GM21723 (cell line): ENCODE data around the gene TMED7.

ENCODE experiments used
- ATAC-seq: cut with Tn5 transposase; IDR thresholded peaks from one replicate; pipeline ENCODE4 v1.9.1; 2021; ENCODE audit warnings: mild to moderate bottlenecking, moderate library complexity; ENCODE audit not compliant: unreplicated experiment

Gene TMED7

DNA sequence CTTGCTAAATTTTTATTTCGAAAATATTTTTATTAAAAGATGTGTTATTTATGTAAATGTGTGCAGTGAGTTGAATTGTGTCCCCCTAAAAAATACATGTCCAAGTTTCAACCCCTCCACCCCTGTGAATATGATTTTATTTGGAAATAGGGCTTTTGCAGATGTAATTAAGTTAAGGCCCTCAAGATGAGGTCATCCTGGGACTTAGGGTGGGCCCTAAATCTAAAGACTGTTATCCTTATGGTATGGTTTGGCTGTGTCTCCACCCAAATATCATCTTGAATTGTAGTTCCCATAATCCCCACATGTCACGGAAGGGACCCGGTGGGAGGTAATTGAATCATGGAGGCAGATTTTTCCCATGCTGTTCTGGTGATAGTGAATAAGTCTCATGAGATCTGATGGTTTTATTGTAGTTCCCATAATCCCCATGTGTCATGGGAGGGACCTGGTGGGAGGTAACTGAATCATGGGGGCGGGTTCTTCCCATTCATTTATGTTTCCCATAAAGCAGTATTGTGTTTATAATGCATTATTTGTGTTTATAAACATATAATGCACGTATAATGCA lies 1.5 kb upstream of the TMED7 start:
- ATAC-seq, result no peak

DNA sequence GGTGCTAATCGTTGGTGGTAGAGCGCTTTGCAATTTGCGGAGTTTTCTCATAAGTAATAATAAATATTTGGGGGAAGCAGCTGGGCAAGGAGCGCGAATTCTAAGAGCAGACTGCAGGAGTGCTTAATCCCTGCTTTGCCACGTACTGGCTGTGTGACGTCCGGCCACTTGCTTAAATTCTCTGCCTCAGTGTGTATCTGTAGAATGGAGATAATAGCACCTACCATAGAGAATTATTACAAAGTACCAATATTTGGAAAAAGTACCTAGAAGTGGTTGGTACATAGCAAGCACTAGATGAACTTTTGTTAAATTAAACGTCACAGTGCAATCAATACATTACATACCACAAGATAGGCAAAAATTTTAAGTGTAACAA lies 598 bp upstream of the TMED7 start:
- peak; percentile 39 for ATAC-seq

- no peak for ATAC-seq
These were observed 842 bp downstream of the TMED7 start for GRCh38 chr5:115624994-115625393.

- ATAC-seq, result no peak
These were observed 2.2 kb downstream of the TMED7 start for GRCh38 chr5:115623658-115624057.

GRCh38 chr5:115621365-115621900 lies 4.4 kb downstream of the TMED7 start:
- no peak for ATAC-seq

DNA sequence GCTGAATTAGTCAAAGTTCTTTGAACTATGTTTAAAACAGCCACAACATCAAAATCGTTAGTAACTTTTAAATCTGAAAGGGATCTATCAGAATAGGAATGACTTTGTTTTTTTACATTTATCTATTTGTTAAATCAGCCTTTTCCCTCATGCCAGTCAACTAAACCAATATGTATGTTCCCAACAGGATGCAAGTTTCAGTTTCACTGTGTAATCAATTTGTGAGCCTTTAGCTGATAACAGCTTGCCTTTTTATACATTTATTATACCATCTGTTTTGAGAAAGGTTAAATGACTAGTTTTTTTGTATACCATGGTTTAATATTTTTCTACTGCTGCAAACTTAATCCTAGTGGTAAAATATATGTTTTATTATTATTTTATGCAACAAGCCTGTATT lies 8.9 kb downstream of the TMED7 start:
- no peak for ATAC-seq

- no peak for ATAC-seq
These were observed 9.4 kb downstream of the TMED7 start for GRCh38 chr5:115616472-115616871.

- no peak for ATAC-seq
These were observed 14.0 kb downstream of the TMED7 start for GRCh38 chr5:115611873-115612272.

DNA sequence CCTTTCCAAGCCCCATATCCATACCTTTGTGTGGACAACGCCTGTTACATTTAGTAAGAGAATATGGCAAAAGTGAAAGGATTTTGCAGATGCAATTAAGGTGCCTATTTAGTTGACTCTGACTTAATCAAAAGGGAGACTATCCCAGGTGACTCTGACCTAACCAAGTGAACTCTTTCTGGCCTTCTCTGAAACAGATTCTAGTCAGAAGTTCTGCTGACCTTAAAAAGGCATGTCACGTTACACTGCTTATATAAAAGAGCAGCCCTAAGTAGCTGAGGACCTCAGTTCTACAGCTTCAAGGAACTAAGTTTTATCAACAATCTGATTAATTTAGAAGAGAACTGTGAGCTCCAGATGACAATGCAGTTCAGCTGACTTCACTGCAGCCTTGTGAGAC lies 17.9 kb downstream of the TMED7 start:
- ATAC-seq, result no peak

DNA sequence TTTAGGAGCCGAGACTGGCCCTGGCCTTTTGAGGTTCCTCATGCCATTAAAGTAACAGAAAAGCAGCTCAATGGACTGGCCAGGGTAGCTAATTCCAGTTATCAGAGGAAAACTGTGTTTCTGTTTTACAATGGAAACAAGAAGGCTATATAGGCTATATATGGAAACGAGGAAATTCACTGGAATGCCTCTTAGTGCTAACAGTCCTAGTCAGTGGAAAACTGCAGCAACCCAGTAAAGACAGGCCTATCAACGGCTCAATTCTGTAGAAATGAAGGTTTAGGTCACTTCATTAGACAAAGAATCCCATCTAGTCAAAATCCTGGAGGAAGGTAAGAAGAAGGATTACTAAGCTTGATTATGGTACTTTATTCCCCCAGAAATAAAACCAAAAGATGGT lies 20.4 kb downstream of the TMED7 start:
- ATAC-seq, result no peak

DNA sequence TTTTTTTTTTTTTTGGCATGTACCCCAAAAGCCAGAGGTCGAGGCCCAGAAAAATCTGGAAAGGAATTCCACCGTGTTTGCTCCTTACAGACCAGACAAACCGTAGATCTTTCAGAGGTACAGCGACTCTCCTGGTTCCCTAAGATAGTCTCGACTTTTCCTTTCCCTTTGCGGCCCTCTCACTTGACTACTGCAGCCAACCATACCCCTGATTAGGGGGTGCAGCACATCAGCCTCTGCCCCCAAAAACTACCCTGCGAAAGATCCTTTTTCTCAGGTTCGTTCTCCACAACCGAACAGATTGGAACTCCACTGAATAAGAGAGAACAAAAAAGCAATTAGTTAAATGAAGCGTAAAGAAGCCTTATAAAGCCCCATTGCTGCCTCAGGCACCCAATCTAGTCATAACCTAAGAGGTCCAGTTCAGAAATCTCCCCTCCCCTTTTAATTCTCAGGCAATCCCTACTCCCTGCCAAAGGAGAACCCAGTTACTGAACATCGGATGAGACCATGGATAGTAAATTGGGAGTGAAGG lies 23.2 kb downstream of the TMED7 start:
- ATAC-seq, result peak; percentile 11

DNA sequence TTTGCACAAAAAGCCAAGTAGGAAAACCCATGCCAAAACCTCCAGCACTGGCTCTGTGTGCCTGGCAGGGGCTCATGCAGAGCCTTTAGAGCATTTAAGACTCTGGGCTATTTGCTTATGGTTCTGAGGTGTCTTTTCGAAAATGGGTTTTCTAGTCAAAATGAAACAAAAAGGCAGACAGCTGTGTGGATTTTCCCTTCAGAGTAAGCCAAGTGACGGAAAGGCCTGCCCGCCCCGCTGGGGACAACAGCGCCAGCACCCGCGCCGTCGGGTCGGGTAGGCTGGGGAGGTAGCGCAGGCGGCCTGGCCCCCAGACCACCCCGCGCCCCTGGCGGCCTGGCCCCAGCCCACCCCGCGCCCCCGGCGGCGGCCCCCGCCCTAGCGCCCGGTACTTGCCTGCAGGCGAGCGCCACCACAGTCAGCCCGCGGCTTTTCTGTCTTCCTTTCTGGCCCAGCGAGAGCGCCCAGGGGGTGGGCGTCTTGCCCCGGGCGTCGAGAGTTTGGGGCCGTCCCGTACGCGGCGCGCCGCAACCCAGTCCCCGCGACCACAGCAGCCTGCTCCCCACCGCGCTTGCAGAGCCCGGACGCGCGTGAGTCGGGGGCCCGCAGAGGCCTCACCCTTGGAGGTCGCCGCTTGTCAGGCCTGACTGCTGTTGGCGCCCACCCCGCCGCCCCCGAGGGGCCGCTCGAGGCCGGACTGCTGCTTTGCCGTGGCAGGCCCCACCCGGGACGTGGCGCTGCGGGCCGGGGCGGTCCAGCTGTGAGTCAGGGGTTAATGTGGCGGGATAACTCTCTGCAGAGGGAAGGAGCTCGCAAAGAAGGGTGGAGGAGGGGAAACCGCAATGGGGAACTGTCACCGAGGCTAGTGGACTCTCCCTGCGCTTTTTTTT lies 23.9 kb downstream of the TMED7 start, which contains the start of gene TICAM2:
Gene TICAM2 (minus strand): TSS at position 779 of the 890 bp plus-strand sequence. CDS start 21,223 bp downstream, outside the sequence.
- ATAC-seq, result peak; percentile 80

- ATAC-seq, result no peak
These were observed 25.1 kb downstream of the TMED7 start for GRCh38 chr5:115600766-115601165.

- no peak for ATAC-seq
These were observed 25.9 kb downstream of the TMED7 start for GRCh38 chr5:115599924-115600323.

DNA sequence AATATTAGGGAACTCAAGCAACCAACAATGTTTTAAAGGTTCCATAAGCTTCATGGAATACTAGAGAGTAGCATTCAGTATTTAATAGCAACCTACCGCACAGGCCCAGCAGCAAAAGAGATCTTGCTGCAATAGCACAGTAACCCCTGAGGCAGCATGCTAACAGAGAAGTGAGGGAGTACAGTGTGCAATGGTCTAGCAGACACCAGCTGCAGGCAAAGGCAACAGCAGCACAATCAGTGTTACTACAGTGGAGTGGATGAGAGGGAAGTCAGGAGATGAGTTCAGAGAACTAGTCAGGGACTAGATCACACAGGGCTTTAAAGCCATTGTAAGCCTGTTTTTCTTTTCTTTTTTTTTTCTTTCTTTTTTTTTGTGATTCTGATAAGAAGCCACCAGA lies 26.3 kb downstream of the TMED7 start:
- ATAC-seq, result peak; percentile 38

DNA sequence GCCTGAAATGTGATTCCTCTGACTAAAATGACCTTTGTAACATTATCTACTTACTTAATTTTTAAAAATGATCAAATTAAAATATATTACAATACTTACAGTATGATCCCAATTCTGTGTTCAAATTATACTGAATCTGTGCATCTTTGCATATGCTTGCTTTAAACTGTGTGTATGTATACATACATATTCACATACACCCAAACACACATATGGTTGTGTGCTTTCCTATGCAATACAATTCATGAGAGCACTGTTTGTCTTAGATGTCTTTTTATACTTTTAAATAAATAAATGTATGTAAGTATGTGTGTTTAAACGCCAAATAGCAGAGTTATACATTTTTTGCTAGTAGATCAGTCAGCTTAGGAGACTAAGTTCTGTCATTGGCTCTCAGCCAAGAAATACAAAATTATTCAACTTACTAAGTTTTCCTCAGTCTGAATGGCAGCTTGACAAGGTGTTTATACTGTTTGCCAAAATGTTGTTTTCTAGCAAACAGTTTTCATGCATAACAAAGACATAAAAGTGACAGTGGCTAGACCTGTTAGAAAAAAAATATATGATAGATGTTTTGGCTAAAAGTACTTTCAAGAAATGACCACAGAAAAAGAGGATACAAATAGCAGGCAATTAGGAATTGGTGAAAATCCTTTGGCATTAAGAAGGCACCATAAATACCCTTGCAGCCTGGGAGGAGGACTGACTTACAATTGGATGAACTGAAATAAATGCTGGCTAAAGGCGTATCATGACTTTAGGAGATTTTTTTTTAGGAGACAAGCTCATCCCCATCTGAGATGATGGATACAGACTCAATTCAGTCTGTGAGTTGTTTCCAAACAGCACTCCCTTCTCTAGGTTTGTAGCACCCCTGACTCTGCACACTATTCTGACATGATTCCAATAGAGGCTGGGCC lies 31.4 kb downstream of the TMED7 start:
- no peak for ATAC-seq

DNA sequence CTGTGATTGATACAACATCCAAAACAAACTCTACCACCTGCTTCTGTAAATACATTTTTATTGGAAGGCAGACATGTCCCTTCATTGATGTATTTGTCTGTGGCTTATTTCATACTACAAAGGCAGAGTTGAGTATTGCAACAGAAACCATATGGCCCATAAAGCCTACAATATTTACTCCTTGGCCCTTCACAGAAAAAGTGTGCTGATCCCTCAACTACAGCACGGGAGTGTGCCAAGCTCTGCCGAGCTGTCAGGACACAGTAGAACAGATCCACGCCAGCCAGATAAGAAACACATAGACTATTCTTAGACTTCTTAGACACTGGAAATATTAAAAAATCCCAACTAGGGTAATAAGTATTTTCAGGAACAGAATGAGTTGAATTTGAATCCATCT lies 36.8 kb downstream of the TMED7 start:
- ATAC-seq, result no peak

GRCh38 chr5:115588640-115589039 lies 37.2 kb downstream of the TMED7 start:
- no peak for ATAC-seq

DNA sequence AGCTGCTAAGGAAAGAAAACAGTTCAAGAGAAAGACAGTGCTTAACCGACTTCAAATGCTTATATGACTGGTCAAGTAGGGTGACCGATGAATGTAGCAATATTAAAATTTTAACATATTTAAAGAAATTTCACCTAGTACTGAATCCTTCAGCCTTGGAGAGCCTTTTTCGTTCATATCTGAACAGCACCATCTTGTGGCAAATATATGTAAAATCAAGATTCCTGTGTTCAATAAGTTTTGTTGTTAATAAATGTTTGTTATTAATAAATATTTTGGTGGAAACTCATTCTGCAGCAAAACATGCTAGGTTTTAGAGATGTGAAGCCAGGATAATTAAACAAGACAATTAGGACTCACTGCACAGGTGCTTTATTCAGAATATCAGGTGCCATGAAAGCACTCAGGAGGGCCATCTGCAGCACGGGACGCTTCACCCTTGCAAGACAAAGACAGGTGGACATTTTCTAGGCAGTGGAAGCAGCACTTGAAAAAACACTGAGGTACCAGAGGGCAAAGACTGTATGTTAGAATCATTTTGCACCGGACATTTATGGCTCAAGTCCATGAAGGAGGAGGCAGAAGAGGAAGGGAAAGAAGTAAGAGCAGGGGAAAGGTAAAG lies 39.2 kb downstream of the TMED7 start:
- no peak for ATAC-seq

DNA sequence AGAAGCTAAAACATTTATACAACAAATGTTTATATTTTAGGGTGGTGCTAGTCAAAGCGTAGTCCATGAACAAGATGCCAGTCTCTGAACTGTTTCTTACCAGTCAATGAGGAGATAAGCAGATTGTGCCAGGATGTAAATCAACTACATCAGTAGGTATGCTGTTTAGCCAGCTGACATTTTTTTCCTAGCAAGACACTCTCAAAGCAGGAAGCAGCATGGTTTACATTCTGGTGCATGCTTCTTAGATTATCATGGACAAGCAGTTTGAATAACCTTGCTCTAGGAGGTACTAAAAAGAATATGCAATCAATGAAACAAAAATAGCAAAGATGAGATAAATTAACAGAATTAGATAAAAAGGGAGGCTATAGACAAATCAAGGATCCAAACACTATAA lies 40.6 kb downstream of the TMED7 start:
- no peak for ATAC-seq
